ENCODE data around the gene CLK2.
"Not testable (repeated sequence)": the region's sequence is repeated elsewhere in the genome, so short reads cannot be mapped to it uniquely, and the experiment has no call there.

- not testable (repeated sequence) for TF ChIP-seq CTCF (IDR thresholded peaks at IDR 0.05; ENCODE audit: low read depth, low read length, missing input control); EGR1 (IDR thresholded peaks at IDR 0.05; ENCODE audit: low read depth in 2 of 2); MAX (IDR thresholded peaks at IDR 0.05)
Measured at GRCh38 chr1:155225404-155225759, 47.9 kb downstream of the CLK2 start.
